SJSA1 (cell line): ENCODE measurements around the gene CCDC66. TPM values are rescaled to one million over a fixed set of nuclear protein-coding genes. Genes with fewer than 3 reads are reported as not detected.
A peak's percentile ranks its signal among the peaks of the same experiment; 100 is the strongest.
"Not testable (repeated sequence)": the region's sequence is repeated elsewhere in the genome, so short reads cannot be mapped to it uniquely, and the experiment has no call there.

Source experiments
- DNase-seq, 2 experiments: peaks; one replicate each; pipeline ENCODE4 v3.0.0-alpha.2; 2015 to 2020; ENCODE audit warnings: low spot score in 2 of 2, low read depth in 1 of 2
- H3K27ac ChIP-seq: fragments of 250-450 bp; sonication (Bioruptor Pico); 2 replicates; pipeline ENCODE4 v1.5.1; 2020; ENCODE audit warnings: mild to moderate bottlenecking, moderate library complexity
- H3K27me3 ChIP-seq: fragments of 250-450 bp; sonication (Bioruptor Pico); replicated peaks from 2 replicates; pipeline ENCODE4 v1.5.1; 2020; ENCODE audit warnings: mild to moderate bottlenecking, moderate library complexity
- H3K36me3 ChIP-seq: fragments of 250-450 bp; sonication (Bioruptor Pico); 2 replicates; pipeline ENCODE4 v1.5.1; 2020; ENCODE audit warnings: mild to moderate bottlenecking
- H3K4me1 ChIP-seq: fragments of 250-450 bp; sonication (Bioruptor Pico); replicated peaks from 2 replicates; pipeline ENCODE4 v1.6.1; 2021; ENCODE audit warnings: mild to moderate bottlenecking
- H3K4me3 ChIP-seq: fragments of 250-450 bp; sonication (Bioruptor Pico); 2 replicates; pipeline ENCODE4 v1.5.1; 2020; ENCODE audit warnings: mild to moderate bottlenecking
- H3K9me3 ChIP-seq: fragments of 250-450 bp; sonication (Bioruptor Pico); replicated peaks from 2 replicates; pipeline ENCODE4 v1.5.1; 2020; ENCODE audit warnings: mild to moderate bottlenecking
- total RNA-seq: library from RNA; depleted of rRNA; stranded (reverse); fragments of >200 nt; shearing (Covaris generic); gene quantifications from 2 replicates; pipeline ENCODE4 v1.2.3, GENCODE V29; 2014; rRNA removed

CCDC66 gene
- 9.5 and 17.0 TPM in 2 replicates for total RNA-seq

DNA sequence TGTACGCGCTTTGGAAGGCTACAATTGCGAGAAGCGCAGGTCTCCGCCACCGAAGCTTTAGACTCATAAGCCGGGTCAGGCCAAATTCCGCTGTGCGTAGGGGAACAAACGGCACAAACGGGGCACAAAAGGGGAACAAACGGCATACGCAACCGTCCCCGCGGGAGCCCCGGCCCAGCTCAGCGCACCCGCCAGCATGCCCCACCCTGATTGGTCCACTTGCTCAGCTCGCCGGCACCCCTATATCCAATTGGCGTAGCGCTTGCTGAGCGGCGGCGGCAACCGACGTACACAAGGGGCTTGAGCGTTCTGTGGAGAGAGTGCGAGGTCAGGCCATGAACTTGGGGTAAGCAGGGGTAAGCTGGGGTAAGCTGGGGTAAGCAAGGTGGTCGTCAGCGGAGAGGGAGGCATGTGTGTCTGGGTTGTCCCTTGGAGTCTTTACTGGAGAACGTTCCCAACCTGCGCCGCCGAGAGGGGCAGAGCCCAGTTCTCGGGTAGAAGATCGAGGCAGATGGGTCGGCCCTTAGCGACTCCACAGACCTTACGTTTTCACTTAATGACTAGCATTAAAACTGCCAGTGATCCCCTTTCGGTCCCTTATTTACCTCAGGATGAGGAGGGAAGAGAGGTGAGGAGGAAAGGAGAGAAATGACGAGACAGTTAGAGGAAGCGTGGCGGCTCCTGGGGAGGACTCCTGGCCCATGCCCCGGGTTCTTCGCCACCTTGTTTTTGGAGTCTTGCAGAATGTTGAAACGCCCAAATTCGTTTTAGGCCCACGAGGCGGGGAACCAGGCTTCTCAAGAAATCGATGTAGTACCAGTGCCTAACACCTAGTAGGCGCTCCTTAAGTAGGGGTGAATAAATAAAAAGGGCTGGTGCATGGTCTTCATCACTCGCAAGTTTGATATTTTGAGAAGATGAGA lies at the start of gene CCDC66:
Gene CCDC66, plus strand, starts transcription at position 268 of the 923 bp plus-strand sequence. Its CDS starts 68 bp downstream, at position 336.
- peaks cover 4% of the 10 kb centered on the region; the same call in 1 of the 2 replicates for H3K4me1 ChIP-seq
- peak; percentile 81 to 91 for DNase-seq
- H3K9me3 ChIP-seq, result no peaks in the 10 kb centered on the region
- H3K27me3 ChIP-seq, result peaks cover 17% of the 10 kb centered on the region; the same call in 1 of the 2 replicates
- peak within 1 kb of the TSS; percentile 63 for H3K4me3 ChIP-seq
- peaks cover 11% of the 10 kb centered on the region for H3K36me3 ChIP-seq
- peak within 1 kb of the TSS; percentile 38 for H3K27ac ChIP-seq

DNA sequence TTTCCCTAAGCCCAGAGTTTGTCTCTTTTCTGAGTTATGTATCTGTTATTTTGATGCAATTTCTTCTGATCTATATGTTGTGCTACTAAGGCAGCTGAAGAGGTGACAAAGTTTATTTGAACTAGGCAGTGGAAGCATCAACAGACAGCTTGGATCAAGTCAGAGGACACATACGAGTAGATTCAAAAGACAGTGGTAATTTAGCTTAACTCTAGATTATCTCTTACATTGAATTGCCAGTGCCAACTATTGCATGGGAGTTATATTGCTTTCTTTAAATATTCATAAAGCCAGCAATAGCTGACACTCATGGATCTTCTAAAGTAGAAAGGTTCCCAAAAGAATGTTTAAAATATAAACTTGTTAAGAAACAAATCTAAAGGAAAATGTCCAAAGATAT lies 37.3 kb upstream of the CCDC66 start:
- no peaks in the 10 kb centered on the region for H3K27me3 ChIP-seq
- H3K9me3 ChIP-seq, result no peaks in the 10 kb centered on the region
- no peak overlapping the region for H3K4me3 ChIP-seq
- no peak for DNase-seq
- no peaks in the 10 kb centered on the region for H3K36me3 ChIP-seq
- no peaks in the 10 kb centered on the region for H3K4me1 ChIP-seq
- no peak overlapping the region for H3K27ac ChIP-seq

DNA sequence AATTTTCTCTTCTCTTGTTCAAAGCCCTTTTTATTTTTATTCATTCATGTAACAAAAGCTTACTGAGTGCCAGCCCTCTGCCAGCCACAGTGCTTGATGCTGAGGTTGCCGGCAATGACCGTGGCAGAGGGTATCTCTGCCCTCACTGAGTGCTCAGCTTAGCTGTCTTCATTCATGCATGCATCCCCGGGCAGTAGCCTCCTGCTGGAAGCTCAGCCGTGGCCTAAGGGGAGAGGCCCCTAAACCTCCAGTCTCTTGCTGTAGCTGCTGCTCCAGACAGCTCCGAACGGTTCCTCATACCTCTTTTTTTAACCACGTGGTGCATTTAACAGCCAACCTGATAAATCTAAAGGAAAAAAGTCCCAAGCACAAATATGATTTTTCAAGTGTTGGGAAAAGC lies 34.6 kb upstream of the CCDC66 start:
- no peaks in the 10 kb centered on the region for H3K9me3 ChIP-seq
- H3K27ac ChIP-seq, result no peak overlapping the region
- H3K36me3 ChIP-seq, result no peaks in the 10 kb centered on the region
- DNase-seq, result no peak
- no peak overlapping the region for H3K4me3 ChIP-seq
- no peaks in the 10 kb centered on the region for H3K4me1 ChIP-seq
- no peaks in the 10 kb centered on the region for H3K27me3 ChIP-seq

DNA sequence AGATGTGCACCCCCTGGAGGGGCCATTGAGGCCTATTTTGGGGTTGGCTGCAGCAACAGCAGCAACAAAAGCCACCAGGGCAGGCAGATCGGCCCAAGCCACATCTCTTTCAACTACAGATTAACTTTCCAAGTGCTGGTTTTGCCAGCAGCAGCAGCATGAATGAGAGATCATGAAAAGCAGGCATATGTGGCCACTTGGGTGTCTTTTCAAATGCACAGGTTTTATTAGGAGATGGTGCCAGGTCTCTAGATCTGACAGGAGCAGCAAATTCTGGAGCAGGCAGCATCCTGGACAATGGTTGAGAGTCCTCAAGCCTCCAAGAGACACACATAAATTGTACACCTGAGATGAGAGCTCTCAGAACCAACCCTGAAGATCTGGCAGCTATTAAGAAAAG lies 31.7 kb upstream of the CCDC66 start:
- H3K4me1 ChIP-seq, result no peaks in the 10 kb centered on the region
- H3K9me3 ChIP-seq, result no peaks in the 10 kb centered on the region
- no peak for DNase-seq
- H3K27me3 ChIP-seq, result no peaks in the 10 kb centered on the region
- no peak overlapping the region for H3K27ac ChIP-seq
- H3K4me3 ChIP-seq, result no peak overlapping the region
- no peaks in the 10 kb centered on the region for H3K36me3 ChIP-seq

DNA sequence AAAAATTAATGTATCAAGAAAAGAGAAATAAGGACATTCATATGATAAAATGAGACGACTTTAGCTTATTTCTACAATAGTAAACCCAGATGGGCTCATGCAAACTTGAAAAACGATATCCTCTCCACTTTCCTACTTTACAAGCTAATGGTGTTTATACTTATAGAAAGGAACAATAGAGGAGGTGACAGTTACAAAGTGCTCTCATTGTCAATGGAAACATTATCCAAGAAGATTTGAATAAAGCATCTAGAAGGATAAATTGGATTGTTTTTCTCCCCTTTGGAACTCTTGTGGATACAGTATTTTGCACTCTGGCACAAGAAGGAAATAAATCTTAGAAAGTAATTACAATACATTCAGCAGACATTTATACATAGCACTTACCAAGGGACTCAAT lies 20.2 kb upstream of the CCDC66 start:
- DNase-seq, result no peak
- Histone ChIP-seq H3K36me3 (no peaks in the 10 kb centered on the region), H3K27ac (no peak overlapping the region), H3K27me3 (0 out of 2 replicates have a peak, but pooled peaks cover 5% of the 10 kb centered on the region), H3K4me3 (no peak overlapping the region), H3K9me3 (no peaks in the 10 kb centered on the region), H3K4me1 (no peaks in the 10 kb centered on the region)

DNA sequence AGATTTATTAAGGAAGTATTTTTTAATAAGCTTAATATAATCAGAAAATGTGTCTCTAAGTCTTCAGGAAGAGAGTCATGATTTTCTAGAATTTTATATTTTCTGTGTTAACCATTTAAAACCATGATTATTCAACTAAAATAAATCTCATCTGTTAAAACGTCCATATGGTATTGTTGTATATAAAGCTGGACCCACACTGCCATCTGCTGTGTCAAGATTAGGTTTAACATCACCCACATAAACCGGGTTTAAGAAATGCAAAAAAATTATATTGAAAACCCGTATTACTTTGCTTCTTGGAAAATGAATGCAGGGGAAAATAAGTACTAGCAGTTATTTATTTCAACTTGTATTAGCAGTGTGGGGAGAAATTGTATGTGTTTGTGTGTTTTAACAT lies 9.5 kb upstream of the CCDC66 start:
- H3K4me1 ChIP-seq, result no peaks in the 10 kb centered on the region
- H3K27ac ChIP-seq, result no peak overlapping the region
- no peak overlapping the region for H3K4me3 ChIP-seq
- no peaks in the 10 kb centered on the region for H3K36me3 ChIP-seq
- no peaks in the 10 kb centered on the region for H3K9me3 ChIP-seq
- DNase-seq, result no peak
- H3K27me3 ChIP-seq, result peaks cover 5% of the 10 kb centered on the region; the same call in 1 of the 2 replicates

DNA sequence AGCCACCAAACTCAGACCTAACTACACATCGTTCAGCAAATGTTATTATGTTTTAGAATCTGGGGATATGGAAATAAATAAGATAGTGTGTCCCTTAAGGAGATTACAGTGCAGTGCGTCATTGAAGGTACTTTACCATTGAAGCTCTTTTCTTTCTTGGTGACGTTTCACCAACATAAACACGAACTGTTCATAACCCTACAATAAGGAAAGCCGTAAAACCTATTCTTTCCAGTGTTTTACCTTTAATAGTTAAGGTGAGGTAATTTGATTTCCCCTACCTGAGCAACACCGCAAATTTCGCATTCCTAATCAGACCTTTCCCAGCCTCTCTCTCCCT lies 826 bp downstream of the CCDC66 start:
- H3K4me1 ChIP-seq, result peaks cover 4% of the 10 kb centered on the region; the same call in 1 of the 2 replicates
- no peak for DNase-seq
- H3K4me3 ChIP-seq, result peak overlapping the region; percentile 63
- peaks cover 11% of the 10 kb centered on the region for H3K36me3 ChIP-seq
- H3K9me3 ChIP-seq, result no peaks in the 10 kb centered on the region
- peaks cover 17% of the 10 kb centered on the region; the same call in 1 of the 2 replicates for H3K27me3 ChIP-seq
- H3K27ac ChIP-seq, result no peak overlapping the region

DNA sequence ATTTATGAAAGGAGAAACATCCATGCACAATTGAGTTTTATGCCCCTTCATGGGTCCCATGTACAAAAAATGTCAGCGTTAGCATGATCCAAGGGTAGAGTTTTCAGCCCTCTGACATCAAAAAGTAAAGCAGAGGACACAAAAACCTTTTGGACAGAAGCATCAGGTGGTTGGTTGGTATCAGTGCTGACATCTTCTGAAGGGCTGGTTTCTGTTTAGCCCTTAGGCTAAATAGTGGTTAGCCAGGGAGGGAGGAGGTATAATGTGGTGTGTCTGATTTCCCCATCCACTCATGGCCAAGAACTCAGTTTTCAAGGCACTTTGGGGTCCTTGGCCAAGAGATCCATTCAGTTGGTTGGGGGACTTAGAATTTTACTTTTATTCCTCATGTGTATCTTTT lies 16.5 kb downstream of the CCDC66 start:
- DNase-seq, result no peak

DNA sequence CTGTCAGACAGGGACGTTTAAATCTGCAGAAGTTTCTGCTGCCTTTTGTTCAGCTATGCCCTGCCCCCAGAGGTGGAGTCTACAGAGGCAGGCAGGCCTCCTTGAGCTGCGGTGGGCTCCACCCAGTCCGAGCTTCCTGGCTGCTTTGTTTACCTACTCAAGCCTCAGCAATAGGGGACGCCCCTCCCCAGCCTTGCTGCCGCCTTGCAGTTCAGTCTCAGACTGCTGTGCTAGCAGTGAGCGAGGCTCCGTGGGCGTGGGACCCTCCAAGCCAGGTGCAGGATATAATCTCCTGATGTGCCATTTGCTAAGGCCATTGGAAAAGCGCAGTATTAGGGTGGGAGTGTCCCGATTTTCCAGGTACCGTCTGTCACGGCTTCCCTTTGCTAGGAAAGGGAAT lies 25.0 kb downstream of the CCDC66 start:
- not testable (repeated sequence) for H3K27ac ChIP-seq, H3K36me3 ChIP-seq, H3K27me3 ChIP-seq, H3K4me3 ChIP-seq, H3K9me3 ChIP-seq, DNase-seq, H3K4me1 ChIP-seq

More for the DNA sequence above, 16.5 kb downstream of the CCDC66 start:
- no peaks in the 10 kb centered on the region for H3K27me3 ChIP-seq
- peaks cover 15% of the 10 kb centered on the region for H3K36me3 ChIP-seq
- no peaks in the 10 kb centered on the region for H3K4me1 ChIP-seq
- H3K27ac ChIP-seq, result no peak overlapping the region
- H3K4me3 ChIP-seq, result no peak overlapping the region
- H3K9me3 ChIP-seq, result no peaks in the 10 kb centered on the region

DNA sequence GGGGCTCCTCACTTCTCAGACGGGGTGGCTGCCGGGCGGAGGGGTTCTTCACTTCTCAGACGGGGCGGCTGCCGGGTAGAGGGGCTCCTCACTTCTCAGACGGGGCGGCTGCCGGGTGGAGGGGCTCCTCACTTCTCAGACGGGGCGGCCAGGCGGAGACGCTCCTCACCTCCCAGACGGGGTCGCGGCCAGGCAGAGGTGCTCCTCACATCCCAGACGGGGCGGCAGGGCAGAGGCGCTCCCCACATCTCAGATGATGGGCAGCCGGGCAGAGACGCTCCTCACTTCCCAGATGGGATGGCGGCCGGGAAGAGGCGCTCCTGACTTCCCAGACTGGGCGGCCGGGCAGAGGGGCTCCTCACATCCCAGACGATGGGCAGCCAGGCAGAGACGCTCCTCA lies 27.3 kb downstream of the CCDC66 start:
- not testable (repeated sequence) for H3K27me3 ChIP-seq, DNase-seq, H3K4me1 ChIP-seq, H3K36me3 ChIP-seq, H3K27ac ChIP-seq, H3K9me3 ChIP-seq, H3K4me3 ChIP-seq

DNA sequence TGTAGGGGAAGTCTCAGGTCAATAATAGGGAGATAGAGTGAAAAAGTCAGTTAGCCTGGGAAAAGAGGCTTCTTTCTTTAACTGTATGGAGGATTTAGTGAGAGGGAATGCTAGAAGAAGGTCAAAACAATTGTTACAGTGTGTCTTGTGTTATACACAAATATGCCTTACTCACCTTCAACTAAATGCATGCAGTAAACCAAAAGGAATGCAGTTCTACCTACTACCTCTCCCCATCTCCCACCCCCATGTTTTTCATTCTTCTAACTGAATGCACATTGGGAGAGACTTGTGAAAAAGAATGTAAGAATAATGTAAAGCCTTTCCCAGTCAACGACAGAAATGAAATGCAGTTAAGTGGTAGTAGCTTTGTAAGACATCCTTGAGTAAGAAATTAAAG lies 33.8 kb downstream of the CCDC66 start:
- H3K9me3 ChIP-seq, result no peaks in the 10 kb centered on the region
- H3K4me1 ChIP-seq, result no peaks in the 10 kb centered on the region
- H3K27me3 ChIP-seq, result no peaks in the 10 kb centered on the region
- peaks cover 6% of the 10 kb centered on the region; the same call in 1 of the 2 replicates for H3K36me3 ChIP-seq
- no peak overlapping the region for H3K4me3 ChIP-seq
- no peak overlapping the region for H3K27ac ChIP-seq
- DNase-seq, result peak in 1 of 2 experiments; percentile 10

DNA sequence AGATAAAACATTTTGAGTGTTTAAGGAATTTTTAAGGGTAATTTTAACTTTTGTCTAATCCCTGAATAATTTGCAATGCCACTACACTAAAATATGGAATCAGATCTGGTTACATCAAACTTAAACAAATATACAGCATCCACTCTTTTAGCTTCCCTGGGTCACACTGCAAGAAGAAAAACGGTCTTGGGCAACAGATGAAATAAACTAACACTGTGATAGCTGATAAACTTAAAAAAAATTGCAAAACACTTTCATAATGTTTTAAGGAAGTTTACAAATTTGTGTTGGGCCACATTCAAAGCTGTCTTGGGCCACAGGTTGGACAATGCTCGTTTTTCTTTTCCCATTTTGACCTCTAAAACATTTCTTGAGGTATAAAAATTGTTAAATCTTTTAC lies 34.3 kb downstream of the CCDC66 start:
- peaks cover 6% of the 10 kb centered on the region; the same call in 1 of the 2 replicates for H3K36me3 ChIP-seq
- no peak overlapping the region for H3K4me3 ChIP-seq
- no peak for DNase-seq
- H3K27me3 ChIP-seq, result no peaks in the 10 kb centered on the region
- H3K4me1 ChIP-seq, result no peaks in the 10 kb centered on the region
- no peak overlapping the region for H3K27ac ChIP-seq
- H3K9me3 ChIP-seq, result no peaks in the 10 kb centered on the region

DNA sequence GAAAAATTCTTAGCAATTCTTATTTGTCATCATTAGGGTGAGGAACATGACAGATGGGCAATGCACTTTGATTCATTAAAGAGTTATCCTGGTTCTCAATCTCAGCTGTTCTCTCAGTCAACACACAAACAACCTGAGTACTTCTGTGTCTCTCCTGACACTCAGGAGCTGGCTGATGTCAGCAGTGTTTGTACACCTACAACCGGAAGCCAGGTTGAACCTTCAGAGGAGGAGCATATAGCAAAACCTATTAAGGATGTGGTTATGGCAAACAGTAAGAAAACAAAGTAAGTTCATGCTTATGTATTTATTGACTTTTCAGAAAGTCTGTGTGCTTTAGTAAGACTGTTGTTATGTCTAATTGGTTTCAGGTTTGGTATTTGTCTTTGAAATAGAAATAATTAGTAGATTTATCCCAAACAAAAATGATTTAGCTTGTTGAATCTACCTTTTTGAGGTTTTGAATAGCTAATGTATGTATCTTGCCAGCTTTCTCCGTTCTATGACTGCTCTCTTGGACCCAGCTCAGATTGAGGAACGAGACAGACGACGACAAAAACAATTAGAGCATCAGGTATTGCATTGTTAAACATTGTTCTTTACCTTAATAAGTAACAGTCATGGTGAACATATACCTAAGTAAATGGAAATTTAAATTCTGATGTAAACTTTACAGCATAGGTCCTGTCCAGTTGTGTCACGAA lies 36.6 kb downstream of the CCDC66 start:
- Histone ChIP-seq H3K4me1 (no peaks in the 10 kb centered on the region), H3K27ac (no peak overlapping the region), H3K4me3 (no peak overlapping the region), H3K27me3 (no peaks in the 10 kb centered on the region), H3K36me3 (peaks cover 10% of the 10 kb centered on the region), H3K9me3 (no peaks in the 10 kb centered on the region)
- no peak for DNase-seq
